HG03342 (cell line): Measurements from ENCODE around the gene LRRC46.
A peak's percentile ranks its signal among the peaks of the same experiment; 100 is the strongest.

ENCODE experiments used
- ATAC-seq: cut with Tn5 transposase; IDR thresholded peaks from one replicate; pipeline ENCODE4 v1.9.1; 2021; ENCODE audit warnings: mild to moderate bottlenecking, moderate library complexity; ENCODE audit not compliant: unreplicated experiment

The LRRC46 gene

DNA sequence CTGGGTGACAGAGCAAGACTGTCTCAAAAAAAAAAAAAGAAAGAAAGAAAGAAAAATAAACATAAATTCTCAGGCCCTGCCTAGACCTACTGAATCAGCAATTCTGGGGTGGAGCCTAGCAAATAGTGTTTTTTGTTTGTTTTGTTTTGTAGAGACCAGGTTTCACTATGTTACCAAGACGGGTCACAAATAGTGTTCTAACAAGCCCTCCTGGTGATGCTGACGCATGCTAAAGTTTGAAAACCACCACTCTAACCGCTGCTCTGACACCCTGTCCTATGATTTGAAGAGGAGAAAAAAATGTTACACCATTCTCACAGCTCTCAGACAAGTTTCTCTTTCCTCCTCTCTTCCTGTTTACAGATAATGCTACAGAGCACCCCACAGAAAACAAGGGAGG lies 1.6 kb upstream of the LRRC46 start:
- no peak for ATAC-seq

DNA sequence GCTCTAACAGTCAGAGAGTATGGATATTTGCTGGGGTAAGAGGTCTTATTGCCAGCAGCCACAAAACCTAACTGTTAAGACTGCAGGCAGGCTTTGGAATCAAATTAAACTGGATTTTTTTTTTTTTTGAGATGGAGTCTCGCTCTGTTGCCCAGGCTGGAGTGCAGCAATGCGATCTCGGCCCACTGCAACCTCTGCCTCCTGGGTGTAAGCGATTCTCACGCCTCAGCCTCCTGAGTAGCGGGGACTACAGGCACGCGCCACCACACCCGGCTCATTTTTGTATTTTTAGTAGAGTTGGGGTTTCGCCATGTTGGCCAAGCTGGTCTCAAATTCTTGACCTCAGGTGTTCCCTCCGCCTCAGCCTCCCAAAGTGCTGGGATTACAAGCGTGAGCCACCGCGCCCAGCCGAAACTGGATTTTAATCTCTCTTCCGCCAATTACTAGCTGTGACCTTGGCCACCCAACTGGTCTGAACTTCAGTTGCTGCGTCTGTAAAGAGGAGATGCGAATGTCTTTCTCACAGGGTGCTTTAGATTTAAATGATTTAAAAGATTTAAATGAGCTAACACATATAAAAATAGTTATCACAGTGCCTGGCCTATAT lies 971 bp upstream of the LRRC46 start:
- ATAC-seq = no peak

DNA sequence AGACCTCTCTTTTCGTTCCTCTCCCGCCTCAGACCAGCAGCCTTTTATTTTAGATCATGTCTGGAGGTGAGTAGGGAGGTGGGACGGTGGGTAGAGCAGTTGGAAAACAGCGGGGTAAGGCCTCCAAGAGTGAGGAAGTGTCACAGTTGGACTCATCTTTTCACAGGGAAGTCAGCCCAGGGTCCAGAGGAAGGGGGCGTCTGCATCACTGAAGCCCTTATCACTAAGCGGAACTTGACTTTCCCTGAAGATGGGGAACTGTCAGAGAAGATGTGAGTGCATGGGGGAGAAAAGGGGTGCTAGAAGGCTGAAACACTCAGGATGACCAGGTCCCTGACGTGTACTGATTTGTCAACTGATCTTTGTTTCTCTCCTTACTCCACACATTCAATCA lies 461 bp downstream of the LRRC46 start:
- no peak for ATAC-seq

DNA sequence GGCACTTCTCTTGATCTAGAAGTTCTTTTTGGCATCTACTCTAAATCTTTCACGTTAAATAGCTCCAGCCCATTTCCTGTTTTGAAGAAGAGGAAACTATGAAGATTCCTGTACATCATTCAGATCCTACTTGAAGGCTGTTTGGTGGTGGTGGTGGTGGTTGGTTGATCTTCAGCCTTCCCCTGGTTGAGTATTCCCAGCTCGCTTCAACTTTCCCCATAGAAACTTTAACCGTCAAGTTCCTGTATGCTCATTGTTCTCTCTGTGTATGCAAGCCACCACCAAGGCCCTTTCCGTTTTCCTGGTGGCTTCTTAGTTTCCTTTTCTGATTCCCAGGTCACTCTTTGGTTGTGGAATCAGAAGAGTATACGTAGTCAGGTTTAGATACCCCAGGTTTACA lies 3.3 kb downstream of the LRRC46 start:
- no peak for ATAC-seq

DNA sequence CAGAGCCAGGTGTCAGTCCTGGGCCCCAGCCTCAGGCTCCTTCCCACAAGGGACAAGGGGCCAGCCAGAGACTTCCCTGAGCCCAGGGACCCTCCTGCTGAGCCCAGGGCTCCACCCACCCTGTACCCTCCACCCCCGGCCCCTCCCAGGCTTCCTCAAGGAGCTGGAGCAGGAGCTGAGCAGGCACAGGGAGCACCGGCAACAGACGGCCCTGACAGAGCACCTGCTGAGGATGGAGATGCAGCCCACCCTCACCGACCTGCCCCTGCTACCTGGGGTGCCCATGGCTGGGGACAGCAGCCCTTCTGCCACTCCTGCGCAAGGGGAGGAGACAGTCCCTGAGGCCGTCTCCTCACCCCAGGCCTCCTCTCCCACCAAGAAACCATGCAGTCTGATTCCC lies 5.1 kb downstream of the LRRC46 start:
- ATAC-seq = no peak

DNA sequence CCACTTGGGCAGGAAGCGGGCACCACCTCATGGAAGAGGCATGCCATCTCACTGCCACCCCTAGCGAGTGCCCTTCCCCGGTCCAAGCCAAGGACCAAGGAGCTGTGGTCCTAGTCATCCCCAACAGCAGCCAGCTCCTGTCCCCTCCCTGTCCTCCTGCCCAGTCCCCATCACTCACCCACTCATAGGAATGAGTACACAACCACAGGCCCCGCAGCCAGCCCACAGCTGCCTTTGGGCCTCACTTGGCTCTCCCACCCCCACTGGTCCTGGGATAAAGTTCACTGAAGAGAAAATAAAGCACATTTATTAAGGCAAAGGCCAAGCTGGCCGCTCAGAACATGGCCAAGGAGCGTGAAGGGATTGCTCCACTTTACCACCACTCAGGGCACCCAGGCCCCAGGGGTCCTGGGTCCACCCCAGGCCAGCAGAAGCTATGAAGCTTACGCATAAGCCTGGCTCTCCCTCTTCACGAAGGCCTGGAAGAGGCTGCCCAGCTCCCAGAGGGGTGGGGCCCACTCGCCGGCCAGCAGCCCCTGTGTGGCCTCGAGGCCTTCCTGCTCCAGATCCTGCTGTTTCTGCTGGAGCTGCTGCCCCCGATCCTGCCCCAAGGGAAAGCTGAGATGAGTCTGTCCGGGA lies 6.0 kb downstream of the LRRC46 start:
- ATAC-seq = no peak

DNA sequence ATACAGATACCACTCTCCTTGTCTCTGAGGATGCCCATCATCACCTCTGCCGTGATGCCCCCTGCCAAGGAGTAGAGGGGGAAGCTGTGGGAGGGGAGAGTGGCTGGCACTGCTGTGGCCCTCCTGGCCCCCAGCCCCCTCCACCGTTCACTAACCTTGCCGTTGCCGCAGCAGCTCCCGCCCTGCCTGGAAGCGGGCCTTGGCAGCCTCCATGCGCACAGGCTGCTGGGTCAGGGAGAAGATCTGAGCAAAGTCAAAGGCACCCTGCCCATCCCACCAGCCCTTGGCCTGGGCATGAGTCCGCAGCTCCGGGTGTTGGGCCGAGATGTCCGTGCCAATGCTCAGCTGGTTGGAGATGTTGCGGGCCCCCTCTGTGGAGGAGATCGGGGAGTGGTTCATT lies 7.2 kb downstream of the LRRC46 start:
- ATAC-seq = no peak

DNA sequence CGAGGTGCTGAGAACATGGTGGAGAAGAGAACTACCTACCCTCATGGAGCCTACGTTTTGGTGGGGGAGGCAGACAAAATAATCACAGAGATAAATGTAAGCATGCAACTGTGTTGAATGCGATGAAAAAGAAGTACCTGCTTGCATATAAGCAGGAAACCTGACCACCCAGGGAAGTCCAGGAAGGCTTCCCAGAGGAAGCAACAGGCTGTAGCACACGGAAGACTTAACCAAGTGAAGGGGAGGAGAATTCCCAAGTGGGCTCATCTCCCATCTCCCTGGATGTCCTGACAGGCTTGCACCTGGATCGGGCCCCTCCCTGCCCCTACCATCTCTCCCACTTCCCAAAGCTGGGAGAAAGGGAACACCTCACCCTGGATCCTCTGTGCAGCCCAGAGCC lies 7.6 kb downstream of the LRRC46 start:
- ATAC-seq = no peak

DNA sequence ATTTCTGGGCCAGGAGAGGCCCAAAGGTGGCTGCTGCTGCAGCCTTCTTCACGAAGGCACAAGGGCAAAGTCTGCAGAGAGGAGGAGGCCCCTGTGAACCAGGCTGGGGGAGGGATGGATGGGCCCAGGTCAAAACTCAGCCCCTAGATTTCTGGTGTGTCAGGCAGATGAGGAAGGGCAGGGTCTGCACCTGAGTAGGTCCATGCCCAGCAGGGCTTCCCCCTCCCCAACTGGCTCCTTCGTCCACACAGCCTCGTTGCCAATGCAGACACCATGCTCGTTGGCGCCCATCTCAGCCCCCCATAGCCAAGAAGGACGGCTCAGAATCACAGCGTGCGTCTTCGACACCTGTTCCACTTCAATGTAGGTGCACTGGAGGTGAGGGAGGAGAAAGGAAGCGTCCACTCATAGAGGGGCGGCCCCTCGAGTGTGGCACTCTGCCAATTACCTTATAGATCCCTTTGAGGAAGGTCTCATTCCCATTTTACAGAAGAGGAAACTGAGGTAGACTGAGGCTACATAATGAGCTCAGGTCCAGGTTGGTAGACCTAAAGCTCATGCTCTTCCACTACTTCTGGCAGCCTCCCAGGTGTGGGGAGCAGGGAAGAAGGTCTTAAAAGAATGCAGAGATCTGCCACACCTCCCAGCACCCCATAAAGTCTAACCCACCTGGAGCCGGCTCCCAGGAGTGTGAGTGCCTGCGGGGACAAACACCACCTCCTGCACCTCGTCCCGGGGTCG lies 8.7 kb downstream of the LRRC46 start:
- ATAC-seq = no peak

DNA sequence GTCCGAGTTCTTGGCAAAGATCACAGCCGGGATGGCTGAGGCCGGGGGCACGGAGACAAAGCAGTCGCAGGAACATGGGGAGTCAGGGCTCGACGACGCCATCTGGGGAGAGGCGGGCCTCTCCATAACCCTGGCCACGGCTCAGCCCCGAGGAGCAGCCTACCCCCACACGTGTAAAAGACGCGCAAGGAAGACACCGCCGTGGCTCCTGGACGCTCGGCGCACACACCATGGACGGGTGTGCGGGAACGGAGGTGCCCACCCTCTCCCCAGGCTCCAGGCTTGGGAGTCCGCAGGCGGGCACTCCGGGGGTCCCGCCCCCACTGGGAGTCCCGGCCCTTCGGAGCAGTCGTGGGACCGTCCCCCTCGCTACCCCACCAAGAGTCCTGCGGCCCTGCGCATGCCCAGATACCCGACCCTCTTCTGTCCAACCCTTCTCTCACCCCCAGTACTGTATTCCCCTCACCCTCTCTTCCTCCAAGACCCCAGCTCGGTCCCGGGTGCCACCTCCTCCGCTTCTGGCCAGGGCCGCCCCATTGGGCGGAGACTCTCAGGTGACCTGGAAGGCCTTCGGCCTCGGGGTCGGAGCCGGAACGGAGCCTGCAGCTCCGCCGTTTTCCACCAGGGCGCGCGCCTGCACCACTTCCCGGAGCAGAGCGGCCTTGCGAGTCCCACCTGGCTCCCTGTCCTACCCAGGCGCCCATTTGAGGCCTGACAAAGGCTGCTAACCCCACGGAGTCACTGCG lies 9.4 kb downstream of the LRRC46 start, which contains the start of gene SCRN2:
Gene SCRN2, minus strand, starts transcription at position 532 of the 746 bp plus-strand sequence. Its CDS starts 430 bp downstream, at position 102.
- ATAC-seq = peak; percentile 85

DNA sequence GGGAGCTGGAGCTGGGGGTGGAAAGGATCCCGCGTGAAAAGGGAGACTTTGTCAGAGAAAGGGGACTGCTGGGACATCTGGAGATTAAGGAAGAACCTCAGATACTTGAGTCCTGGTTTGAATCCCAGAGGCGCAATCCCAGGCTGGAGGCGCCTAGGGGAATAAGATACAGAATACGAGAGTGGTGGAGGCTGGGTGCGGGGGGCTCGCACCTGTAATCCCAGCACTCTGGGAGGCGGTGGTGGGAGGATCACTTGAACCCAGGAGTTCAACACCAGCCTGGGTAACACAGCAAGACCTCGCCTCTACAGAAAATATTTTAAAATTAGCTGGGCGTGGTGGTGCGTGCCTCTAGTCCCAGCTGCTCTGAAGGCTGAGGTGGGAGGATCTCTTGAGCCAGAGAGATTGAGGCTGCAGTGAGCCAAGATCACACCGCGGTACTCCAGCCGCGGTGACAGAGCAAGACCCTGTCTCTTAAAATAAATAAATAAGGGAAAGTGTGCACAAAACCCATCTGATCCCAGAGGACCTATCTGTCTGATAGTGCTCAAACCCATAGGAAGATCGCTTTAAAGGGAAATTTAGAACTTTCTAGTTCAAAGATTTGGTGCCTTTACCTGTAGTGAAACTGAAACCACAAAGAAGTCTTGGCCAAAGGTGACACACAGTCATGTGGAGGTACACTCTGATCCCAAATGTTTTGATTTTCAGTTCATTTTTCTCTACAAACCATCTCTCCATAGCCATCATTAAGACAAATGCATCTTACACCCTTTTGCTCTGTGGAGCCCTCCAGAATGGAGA lies 10.2 kb downstream of the LRRC46 start:
- ATAC-seq = no peak

DNA sequence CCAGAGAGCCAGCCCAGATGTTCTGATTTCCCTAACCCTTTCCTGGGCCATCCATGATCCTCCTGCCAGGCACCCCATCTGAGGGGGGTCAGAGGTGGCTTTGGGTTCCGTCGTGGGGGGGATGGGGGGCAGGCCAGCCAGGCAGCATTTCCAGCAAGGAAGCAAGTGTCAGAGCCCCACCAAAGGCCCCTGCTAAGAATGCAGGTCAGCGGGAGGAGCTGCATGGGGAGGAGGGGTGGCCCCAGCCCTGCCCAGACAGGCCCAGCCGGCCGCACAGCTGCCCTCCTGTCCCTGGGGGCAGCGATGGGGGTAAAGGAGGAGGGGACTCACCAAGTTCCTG lies 11.9 kb downstream of the LRRC46 start:
- ATAC-seq = no peak

DNA sequence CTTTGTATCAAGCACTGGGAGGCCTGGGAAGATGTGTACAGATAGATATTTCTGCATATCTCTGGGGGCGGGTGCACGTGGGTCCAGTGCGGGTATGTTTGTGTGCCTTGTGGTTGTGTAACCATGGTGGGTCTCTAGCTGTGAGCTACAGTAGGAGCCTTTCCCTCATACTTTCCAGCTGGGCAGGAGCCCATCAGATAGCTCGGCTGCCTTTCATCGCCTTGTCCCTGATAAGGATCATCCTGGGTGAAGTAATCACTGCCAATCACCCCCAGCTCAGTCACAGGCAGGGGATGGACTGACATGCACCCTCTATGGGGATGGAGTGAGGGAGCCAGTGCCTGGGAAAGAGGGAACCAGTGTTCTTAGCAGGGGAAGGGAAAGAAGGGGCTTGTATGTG lies 12.8 kb downstream of the LRRC46 start:
- no peak for ATAC-seq

DNA sequence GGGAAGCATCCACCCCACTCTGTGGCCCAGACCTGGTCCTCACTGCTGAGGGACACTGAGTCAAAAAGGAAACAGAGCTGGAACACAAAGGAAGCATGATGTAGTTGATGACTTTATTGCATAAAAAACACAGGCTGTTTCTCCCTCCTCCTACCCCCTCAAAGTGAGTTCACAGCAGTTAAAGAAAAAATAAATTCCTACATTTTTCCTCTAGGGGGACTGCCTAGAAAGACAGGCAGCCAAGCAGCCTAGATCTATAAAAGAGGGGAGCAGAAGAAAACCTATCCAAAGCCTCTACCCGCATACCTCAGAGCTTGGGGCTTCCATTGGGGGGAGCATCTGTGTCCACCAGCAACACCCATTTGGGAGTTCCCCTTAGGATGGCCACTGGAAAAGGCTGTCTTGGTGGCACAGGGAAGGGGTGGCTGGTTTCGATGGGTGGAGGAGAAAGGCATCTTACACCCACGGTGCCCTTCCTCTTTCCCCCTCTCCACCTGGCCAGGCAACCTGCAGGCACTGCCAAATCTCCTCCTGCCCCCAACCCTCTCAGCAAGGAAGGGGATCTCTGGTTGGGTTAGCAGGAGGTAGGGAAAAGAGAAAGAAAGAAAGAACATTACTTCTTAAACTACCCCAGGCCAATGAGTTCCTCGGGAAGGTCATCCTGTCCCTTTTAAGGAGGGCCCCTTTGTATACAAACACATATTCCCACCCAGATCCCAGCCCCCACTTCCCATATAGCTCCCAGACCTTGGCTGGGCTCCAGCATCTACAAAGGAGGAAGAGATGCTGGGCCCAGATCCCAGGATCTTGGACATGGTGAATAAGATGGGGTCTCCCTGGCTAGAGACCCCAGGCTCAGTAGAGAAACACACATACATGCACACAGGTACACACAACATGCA lies 13.6 kb downstream of the LRRC46 start:
- ATAC-seq = no peak

DNA sequence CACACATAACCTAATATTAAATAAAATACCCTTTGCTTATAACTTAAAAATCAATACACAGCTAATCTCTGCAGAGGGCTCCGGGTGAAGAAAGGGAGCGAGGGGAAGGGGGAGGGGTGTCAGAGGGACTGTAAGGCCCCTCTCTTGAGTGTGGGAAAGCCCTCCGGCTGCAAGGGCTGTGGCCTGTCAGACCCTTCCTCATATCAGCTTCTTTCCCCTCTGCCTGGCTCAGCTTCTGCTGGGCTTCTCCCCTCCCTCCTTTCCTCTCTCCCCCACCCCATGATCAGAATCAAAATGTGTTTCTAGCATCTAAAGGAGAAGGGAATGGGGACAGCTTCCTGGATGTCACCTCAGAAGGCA lies 14.2 kb downstream of the LRRC46 start:
- no peak for ATAC-seq

DNA sequence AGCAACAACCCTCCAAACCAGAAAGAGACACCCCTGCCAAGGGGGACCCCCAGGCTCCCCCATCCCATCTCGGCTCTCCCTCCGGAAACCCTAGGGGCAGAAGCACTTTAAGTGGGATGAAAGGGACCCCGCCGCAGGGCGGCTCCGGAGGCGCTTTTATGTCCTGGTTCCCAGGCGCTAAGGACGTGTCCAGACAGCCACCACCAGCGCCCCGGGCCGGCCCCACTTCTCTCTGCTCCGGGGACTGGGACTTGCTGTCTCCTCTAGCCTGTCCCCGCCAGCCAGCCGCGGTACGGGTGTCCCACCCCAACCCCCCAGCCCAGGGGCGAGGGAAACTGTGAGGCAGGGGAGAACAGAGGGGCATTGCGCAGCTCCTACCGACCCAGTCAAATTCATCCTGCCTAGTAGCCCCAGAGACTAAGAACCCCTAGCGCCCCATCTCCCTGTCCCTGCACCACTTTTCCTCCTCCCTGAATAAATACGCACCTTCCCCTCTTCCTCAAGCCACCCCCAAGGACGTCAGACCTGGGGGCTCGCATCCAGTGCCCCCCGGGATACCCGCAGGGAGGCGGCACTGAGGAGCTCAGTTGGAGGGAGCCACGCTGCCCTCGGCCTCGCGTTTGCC lies 15.4 kb downstream of the LRRC46 start:
- ATAC-seq = no peak

DNA sequence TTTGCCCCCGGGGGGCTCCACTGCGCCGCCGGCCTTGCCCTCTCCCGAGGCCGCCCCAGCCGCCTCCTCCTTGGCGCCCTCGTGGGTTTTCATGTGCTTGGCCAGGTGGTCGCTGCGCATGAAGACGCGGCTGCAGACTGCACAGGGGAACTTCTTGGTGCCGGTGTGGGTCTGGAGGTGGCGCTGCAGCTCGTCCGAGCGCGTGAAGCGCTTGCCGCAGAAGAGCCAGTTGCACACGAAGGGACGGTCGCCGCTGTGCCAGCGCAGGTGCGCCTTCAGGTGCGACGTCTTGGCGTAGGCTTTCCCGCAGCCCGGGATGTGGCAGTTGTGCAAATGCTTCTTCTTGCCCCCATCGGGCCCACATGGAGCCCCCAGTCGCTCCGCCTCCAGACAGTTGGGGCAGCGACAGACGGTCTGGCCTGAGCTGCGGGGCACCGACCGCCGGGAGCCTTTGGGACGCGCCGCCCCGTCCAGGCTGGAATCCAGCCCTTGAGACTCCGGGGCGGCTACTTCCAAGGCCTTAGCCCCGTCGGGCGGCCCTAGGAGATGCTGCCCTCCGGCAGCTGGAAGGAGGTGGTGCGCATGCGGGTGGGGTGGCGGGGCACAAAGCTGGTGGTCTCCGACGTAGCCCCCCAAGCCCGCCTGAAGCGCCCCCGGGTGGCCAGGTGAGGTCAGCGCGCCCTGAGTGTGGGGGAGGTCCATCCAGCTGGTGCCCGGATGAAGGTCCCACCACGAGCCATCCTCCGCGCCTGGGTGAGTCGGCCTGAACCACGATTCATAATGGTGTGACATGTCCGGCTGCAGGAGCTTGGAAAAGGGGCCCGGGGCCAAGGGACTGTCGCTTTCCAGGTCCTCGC lies 16.1 kb downstream of the LRRC46 start:
- ATAC-seq = no peak

DNA sequence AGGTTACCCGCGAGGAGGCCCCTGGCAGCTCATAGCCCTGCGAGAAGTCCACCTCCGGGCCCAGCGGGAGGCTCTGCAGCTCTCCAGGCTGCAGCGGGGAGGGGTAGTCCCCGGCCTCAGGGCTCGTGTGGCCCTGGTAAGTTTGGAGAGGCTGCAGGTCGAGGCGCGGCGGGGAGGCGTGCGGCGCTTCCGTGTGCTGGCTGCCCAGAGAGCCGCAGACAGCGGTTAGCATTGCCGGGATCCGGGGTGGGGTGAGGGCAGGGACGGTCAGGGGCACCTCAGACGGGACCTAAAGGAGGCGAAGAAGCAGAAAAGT lies 16.7 kb downstream of the LRRC46 start:
- ATAC-seq = no peak

DNA sequence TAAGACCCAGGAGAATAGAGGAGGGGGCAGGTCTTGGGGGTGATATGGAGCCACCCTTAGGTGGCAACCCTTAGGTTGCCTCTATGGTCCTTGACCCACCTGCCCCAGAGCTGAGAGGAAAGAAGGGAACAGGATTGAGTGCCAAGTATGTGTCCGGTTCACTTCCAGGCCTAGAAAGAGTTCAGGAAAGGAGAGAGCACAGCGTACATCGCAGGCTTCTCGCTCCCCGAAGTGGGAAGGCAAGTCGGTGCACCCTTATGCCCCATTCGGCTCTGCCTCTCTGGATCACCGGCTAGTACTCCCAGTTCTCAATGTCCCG lies 18.9 kb downstream of the LRRC46 start:
- ATAC-seq = no peak
